GM19099 (cell line): ENCODE data around the gene EBF3.

Experiments
- POLR2A ChIP-seq: IDR thresholded peaks from 3 replicates; pipeline ENCODE4 v1.6.1; 2011; ENCODE audit warnings: low read depth; ENCODE audit not compliant: insufficient read length; ENCODE audit errors: extremely low read depth

The EBF3 gene

GRCh38 chr10:129963641-129964501 is at the start of gene EBF3:
TSS of gene EBF3 (minus strand) at chr10:129964274. CDS start at chr10:129963768, 506 bp downstream.
- TF ChIP-seq POLR2A = no peak

GRCh38 chr10:130013335-130014262 is 49.5 kb upstream of the EBF3 start:
- no peak for TF ChIP-seq POLR2A

- TF ChIP-seq POLR2A = no peak
Measured at GRCh38 chr10:130012129-130012528, 48.1 kb upstream of the EBF3 start.

- TF ChIP-seq POLR2A = no peak
Measured at GRCh38 chr10:130010653-130011052, 46.6 kb upstream of the EBF3 start.

- no peak for TF ChIP-seq POLR2A
Measured at GRCh38 chr10:130009228-130009627, 45.2 kb upstream of the EBF3 start.

GRCh38 chr10:130003787-130004613 is 39.9 kb upstream of the EBF3 start:
- TF ChIP-seq POLR2A = no peak

GRCh38 chr10:130003166-130003565 is 39.1 kb upstream of the EBF3 start:
- TF ChIP-seq POLR2A = no peak

GRCh38 chr10:130002606-130003005 is 38.5 kb upstream of the EBF3 start:
- TF ChIP-seq POLR2A = no peak

GRCh38 chr10:130000918-130001317 is 36.8 kb upstream of the EBF3 start:
- TF ChIP-seq POLR2A = no peak

GRCh38 chr10:129999140-129999539 is 35.1 kb upstream of the EBF3 start:
- TF ChIP-seq POLR2A = no peak

GRCh38 chr10:129993621-129994020 is 29.5 kb upstream of the EBF3 start:
- no peak for TF ChIP-seq POLR2A

GRCh38 chr10:129992356-129992755 is 28.3 kb upstream of the EBF3 start:
- no peak for TF ChIP-seq POLR2A

- no peak for TF ChIP-seq POLR2A
Measured at GRCh38 chr10:129982825-129983224, 18.8 kb upstream of the EBF3 start.

- no peak for TF ChIP-seq POLR2A
Measured at GRCh38 chr10:129978980-129979379, 14.9 kb upstream of the EBF3 start.

- no peak for TF ChIP-seq POLR2A
Measured at GRCh38 chr10:129978322-129978721, 14.2 kb upstream of the EBF3 start.
